NOMO-1 (cell line): ENCODE data around the gene CPNE4.

ENCODE experiments used
- DNase-seq, 2 experiments: peaks; one replicate each; lab custom pipeline; 2025; ENCODE audit not compliant: unreplicated experiment in 2 of 2; lab: John Stamatoyannopoulos, UW

The CPNE4 gene

DNA sequence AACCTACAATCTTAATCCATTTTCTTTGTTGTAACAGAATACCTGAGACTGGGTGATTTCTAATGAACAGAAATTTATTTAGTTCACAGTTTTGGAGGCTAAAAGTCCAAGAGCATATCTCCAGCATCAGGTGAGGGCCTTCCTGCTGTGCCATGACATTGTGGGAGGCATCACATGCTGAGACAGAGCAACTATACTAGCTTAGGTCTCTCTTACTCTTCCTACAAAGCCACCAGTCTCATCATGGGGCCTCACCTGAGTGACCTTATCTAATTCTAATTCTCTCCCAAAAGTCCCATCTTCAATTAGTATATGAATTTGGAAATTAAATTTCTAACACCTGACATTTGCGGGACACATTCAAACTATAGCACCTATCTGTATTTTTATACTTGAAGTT is 285.0 kb downstream of the CPNE4 start:
- no peak for DNase-seq

- DNase-seq, result no peak
Measured at GRCh38 chr3:131747466-131747865, 287.3 kb downstream of the CPNE4 start.

DNA sequence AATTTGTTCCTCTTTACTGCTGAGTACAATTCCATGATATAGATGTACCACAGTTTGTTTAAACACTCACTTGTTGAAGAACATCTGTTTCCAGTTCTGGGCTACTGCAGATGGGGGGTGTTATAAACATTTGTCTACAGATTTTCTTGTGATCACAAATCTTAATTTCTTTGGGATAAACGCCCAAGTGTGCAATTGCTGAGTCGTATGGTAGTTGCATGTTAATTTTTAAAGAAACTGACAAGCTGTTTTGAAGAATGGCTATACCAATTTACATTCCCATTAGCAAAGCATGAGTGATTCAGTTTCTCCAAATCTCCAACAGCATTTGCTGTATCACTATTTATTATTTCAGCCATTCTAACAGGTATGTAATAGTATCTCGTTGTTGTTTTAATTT is 290.0 kb downstream of the CPNE4 start:
- no peak for DNase-seq

DNA sequence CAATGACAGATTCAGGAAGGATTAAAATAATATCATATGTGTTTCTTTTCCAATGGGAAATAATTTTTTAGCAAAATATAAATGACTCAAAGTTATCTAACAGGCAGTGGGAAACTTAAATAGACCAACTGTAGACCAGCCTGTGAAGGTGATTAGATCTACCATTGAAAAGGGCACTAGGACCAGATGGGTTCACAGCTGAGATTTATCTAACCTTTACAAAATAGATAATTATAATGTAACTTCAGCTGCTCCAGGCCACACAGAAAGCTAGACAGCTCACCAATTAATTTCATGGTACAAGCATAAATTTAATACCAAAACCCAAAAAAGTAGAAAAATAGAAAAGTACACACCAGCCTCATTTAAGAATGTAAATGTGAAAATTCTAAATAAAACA is 291.7 kb downstream of the CPNE4 start:
- no peak for DNase-seq

- no peak for DNase-seq
Measured at GRCh38 chr3:131739211-131739610, 295.6 kb downstream of the CPNE4 start.

- no peak for DNase-seq
Measured at GRCh38 chr3:131738095-131738494, 296.7 kb downstream of the CPNE4 start.

- no peak for DNase-seq
Measured at GRCh38 chr3:131735544-131735943, 299.3 kb downstream of the CPNE4 start.

GRCh38 chr3:131735116-131735515 is 299.7 kb downstream of the CPNE4 start:
- DNase-seq, result no peak

- DNase-seq, result no peak
Measured at GRCh38 chr3:131733086-131733841, 301.6 kb downstream of the CPNE4 start.

DNA sequence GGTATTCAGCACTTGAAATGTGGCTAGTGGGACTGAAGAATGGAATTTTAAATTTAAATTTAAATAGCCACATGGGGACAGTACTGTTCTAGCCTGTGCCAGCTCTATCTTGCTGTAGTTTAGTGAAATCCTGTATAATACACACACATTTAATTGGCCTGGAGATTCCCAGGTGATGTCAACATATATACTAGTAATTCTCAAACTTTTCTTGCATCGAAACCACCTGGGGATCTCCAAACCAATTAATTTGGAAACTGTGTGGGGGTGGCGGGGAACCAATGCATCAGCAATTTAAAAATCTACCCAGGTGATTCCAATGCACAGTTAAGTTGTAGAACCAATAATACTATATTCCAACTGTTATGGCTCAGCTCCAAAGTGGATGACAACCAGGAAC is 303.1 kb downstream of the CPNE4 start:
- DNase-seq, result no peak

DNA sequence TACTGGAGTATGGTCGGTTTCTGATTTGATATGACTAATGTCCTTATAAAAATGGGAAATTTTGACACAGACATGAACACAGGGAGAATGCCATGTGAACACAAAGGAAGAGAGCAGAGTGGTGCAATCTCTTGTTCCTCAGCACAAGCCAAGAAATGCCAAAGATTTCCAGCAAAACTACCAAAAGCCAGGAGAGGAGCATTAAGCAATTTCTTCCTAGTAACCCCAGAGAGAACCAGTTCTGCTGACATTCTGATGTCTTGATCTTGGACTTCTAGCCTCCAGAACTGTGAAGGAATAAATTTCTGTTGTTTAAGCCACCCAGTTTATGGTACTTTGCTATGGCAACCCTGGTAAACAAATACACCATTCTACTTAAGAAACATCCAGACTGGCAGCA is 304.2 kb downstream of the CPNE4 start:
- DNase-seq, result no peak

DNA sequence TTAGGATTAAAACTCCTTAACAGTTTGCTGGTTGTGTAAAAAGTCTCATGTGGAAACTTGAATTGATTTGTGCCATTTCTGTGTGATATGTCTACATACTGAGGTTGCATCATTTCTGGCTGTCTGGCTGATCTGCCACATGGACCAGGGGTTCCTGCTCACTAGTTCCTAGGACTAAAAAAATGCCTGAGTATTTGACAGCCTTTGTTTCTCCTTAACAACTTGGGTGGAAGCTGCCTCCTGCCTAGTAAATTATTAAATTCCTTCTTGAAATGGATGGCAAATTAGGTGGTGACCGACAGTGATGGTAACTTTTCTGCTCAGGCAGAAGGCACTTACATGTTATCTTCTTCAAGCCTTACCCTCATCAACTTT is 305.2 kb downstream of the CPNE4 start:
- no peak for DNase-seq

- DNase-seq, result no peak
Measured at GRCh38 chr3:131728898-131729642, 305.7 kb downstream of the CPNE4 start.

GRCh38 chr3:131725414-131725813 is 309.4 kb downstream of the CPNE4 start:
- DNase-seq, result no peak

DNA sequence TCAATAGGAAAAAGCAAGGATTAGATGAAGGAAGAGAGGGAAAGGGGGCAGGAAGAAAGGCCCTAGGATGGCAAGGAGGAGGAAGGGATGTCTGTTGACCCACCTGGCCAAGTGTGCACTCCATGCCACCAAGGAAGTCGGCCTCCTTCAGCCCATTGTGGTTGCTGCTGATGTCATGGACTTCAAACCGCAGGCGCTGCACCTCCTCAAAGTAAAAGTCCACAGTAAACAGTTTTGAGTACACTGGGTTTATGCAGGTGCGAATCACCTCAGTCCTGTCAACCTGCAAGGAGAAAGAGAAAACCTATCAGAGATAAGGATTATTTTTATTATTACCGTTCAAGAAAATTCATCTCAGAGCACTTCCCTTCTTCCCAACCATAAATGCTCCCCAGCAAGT is 311.5 kb downstream of the CPNE4 start:
- DNase-seq, result no peak

DNA sequence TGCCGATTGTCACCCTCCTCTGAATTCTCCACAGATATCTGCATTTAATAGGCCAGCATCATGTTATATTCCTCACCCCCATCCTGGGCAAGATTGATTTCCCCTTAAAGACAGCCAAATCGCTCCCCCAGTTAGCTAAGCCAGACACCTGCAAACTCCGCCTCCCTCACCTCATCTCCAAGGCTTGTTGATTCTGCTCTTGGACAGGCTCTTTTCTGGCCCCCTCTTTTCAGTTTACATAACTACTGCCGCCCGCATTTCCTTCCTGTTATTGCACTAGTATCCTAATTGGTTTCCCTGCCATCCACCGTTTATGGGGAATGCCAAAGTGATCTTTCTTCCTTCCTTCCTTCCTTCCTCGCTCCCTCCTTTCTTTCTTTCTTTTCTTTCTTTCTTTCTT is 317.3 kb downstream of the CPNE4 start:
- no peak for DNase-seq

DNA sequence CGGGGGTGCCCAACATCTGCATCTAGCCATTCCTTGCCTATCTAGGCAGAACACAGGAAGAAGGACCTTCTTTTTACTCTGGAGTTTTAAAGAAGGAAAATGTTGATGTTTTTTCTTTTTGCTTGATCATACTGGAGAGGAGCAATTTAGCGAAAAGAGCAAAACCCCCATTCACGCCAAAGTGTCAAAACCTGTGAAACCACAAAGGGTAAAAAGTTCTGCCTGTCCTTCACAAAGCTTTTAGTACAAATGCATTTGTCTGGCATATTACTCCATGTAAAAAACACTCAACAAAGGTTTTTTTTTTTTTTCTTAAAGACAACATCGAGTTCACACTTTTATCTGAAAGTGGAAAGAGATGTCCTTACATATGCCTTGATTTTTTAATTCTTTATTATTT is 317.9 kb downstream of the CPNE4 start:
- DNase-seq, result no peak

- DNase-seq, result peak in 1 of 2 experiments; percentile 27
Measured at GRCh38 chr3:131716007-131716406, 318.8 kb downstream of the CPNE4 start.

DNA sequence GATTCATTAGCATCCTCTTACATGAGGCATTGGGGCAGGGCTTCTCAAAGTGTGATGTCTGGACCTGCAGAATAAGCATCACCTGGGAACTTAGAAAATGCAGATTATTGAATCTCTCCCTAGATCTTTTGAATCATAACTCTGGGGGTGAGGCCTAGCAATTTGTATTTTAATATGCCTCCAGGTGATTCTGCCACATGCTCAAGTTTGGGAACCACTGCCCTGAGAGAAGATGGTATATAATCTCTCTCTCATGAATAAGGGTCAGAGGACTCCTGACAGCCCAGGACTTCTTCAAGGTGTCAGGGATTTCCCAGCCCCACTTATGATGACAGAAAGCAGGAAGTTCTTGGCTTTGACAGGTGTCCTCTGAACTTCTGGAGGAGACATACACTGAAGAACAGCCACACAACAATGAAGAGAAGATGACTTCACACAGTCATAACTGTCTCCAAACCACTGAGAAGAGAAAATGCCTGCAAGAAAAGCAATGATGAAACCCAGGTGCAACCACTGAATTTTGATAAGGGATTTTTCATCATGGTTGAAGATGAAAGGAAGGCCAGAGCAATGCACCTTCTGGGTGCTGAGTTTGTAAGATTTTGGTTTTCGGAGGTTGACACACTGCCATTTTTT is 320.1 kb downstream of the CPNE4 start:
- no peak for DNase-seq

GRCh38 chr3:131713416-131714123 is 321.2 kb downstream of the CPNE4 start:
- DNase-seq, result no peak

- DNase-seq, result no peak
Measured at GRCh38 chr3:131712662-131713061, 322.2 kb downstream of the CPNE4 start.
